SU-DHL-6 (cell line): ENCODE data around the gene SMAD3.

Experiments used
- CTCF ChIP-seq: fragments of 200-600 bp; sonication (generic); IDR thresholded peaks from one replicate; pipeline ENCODE4 v1.5.1; 2017; ENCODE audit warnings: antibody characterized with exemption, mild to moderate bottlenecking, low read length, moderate library complexity; ENCODE audit not compliant: insufficient read depth, poor library complexity, severe bottlenecking
- EZH2phosphoT487 ChIP-seq: fragments of 200-600 bp; sonication (generic), shearing (Covaris generic); conservative IDR thresholded peaks from 2 replicates; pipeline ENCODE4 v1.6.1; 2018; ENCODE audit warnings: mild to moderate bottlenecking, antibody characterized with exemption, low read length, moderate library complexity, mixed read lengths

GRCh38 chr15:67134067-67134838 is 68.9 kb downstream of the SMAD3 start:
- TF ChIP-seq CTCF (no peak), EZH2phosphoT487 (no peak)
